CMK (cell line): ENCODE measurements around the gene TRIL.
A peak's percentile ranks its signal among the peaks of the same experiment; 100 is the strongest.

ENCODE experiments used
- DNase-seq: peaks from one replicate; pipeline ENCODE4 v3.0.0-alpha.2; 2010; ENCODE audit warnings: low read depth

The TRIL gene

DNA sequence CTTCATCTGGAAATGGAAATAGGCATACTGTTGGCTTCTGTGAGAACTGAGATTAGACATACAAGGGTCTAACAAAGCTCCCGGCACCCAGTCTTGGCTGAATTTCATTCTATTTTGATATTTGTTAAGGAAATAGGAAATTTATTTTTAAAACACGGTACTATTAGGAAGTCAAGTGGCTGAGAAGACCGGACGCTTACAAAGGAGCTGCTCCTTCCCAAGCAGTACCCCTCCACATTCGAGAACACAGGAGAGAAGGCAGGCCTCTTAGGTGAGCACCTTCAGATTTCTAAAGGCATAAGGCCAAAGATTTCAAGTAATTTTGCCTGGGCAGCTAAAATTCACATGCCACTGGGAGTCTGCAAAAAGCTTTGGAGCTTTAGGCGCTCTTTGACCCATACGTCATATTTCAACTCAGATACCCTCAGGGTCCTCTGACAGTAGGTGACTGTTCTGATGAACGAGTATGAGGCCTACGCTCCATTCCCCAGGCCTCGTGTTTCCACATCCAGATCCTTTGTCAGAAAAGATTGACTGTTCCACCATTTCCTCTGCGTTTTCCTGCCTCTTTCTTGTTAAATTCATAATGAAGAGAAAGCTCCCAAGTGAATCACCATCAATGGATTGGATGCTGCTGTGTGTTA lies 17.3 kb downstream of the TRIL start:
- DNase-seq, result no peak

- no peak for DNase-seq
Measured at GRCh38 chr7:28939844-28940544, 18.1 kb downstream of the TRIL start.

DNA sequence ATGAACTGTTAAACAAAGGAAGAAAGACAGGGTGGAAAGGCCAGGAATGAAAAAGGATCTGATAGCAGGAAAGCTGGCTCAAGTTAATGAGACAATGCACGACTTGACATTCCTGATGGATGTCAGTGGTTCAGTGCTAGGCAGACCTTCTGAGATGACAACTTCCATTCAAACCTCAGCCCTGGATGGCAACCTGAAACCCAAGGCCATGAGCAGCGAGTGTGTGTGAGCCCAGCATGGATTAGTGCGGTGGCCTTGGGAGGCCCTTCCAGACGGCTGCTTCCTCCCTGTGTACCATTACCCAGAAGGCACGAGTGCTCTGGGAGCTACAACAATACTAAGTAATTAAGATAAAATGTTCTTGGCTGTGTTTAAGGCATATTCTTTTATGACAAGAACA lies 18.8 kb downstream of the TRIL start:
- DNase-seq, result no peak

DNA sequence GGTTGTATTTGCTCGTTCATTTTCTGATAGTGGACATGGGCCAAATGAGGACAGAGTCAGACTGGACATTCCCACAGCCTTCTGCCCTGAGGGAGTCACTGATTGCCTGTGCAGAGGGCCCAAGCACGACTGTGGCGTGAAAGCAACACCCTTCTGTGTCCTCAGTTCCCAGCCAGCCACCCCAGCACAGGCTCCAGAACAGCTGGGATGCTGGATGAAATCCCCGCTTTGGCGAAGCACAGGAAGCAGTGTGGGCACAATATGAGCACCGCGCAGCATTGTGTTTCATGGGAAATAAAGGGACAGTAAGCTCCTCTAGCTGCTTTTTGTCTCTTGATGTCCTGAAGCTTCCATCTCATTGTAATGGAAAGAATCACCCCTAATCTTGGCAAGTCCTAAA lies 20.5 kb downstream of the TRIL start:
- DNase-seq, result no peak

DNA sequence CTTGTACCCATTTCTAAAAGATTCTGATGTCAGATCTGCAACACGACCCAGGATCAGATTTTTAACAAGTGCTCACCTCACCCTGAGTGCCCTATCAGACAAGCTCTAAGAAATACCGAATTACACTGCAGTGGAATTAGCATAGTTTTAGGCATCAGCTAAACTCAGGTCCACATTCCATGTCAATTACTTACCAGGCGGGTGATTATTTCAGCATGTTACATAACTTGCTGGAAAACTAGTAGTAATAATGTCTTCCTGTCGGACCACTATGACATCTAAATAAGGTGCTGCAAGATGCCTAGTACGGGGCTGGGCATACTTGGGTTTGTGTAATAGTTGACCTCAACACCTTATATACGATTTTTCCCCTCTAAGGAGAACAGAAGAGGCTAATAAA lies 21.0 kb downstream of the TRIL start:
- no peak for DNase-seq

DNA sequence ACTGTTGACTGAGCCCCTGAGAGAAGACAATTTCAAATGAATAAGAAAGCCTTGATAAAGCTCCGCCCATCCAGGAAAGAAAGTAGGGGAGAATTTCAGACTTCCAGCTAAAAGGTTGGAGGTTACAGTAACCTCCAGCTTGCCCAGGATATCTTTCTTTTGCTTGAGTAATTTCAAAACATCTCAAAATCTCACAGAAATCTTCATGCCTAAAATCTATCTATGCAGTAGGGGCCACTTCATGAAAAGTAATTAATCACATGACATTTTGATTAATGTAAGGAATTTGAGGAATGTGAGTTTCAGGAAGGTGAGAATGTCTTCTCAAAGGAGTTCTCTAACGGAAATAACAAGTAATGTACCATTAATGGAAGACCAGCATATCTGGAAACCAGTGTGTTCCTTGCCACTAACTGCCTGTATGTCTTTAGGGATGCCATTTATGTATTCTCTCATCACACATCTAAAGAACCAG lies 24.2 kb downstream of the TRIL start:
- no peak for DNase-seq

DNA sequence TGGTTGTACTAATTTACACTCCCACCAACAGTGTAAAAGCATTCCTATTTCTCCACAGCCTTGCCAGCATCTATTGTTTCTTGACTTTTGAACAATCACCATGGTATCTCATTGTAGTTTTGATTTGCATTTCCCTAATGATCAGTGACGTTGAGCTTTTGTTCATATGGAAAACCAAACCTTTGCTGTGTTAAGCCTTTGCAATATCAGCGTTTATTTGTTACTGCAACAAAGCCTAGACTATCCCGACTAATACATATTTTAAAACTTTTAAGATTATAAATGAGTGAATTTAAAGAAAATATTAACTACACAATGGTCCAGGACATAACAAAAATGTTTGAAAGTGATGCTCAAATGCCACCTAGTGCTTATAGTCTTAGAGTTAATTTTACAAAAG lies 26.6 kb downstream of the TRIL start:
- no peak for DNase-seq

GRCh38 chr7:28926871-28927597 lies 31.1 kb downstream of the TRIL start:
- DNase-seq, result peak; percentile 24

GRCh38 chr7:28922624-28923331 lies 35.4 kb downstream of the TRIL start:
- DNase-seq, result peak; percentile 44

GRCh38 chr7:28921822-28922221 lies 36.3 kb downstream of the TRIL start:
- peak; percentile 37 for DNase-seq

GRCh38 chr7:28920424-28920823 lies 37.7 kb downstream of the TRIL start:
- no peak for DNase-seq

DNA sequence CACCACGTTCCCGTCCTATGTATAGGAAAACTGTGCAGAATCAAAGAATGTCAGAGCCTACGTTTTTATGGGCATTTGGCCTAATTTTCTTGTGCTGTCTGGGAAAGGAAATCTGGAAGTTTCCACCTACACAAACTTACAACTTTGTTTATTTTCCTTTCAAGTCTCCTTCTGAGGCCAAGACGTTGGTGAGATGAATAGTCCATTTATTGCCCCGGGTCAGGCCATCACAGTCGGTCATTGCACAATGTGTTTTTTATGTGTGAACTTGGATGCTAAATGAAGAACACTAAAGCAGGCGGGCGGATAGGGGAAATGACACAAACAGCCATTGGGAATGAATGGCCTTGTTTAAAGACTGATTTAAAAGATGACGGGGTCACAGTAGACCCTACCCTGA lies 38.6 kb downstream of the TRIL start:
- no peak for DNase-seq

DNA sequence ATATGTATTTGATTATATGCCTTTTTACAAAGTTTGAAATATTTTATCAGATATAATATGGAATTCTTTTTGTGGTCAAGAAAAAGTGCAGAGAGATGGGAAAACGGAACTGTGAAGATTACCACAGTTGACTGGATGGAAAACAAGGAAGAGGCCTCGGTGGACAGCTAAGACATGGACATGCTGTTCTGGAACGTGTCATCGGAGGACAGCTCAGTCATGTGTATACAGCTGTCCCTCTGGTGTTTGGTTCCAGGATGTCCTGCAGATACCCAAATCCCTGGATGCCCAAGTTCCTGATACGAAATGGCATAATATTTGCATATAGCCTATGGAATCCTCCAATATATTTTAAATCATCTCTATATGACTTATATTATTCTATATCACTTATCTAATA lies 49.4 kb downstream of the TRIL start:
- DNase-seq, result no peak

GRCh38 chr7:28905464-28905863 lies 52.7 kb downstream of the TRIL start:
- DNase-seq, result no peak

DNA sequence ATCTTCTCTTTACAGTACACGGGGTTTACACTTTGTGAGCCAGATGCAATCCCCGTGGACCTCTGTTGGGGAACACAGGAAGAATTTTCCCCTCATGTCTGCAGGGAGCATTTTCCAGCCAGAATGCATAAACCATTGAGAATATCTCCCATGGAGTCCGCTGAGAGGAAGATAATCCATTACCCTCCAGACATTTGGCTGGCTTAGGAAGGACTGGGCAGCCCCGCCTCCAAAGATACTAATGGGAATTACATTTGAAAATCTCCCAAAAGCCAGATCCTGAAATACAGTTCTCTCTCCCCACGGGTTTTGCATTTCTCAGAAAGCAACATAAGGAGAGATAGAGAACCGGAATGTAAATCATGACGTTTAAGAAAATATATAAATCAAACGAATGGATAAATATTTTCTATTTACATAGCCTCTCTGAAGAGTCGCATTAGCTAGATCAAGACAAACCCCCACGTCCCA lies 53.5 kb downstream of the TRIL start:
- no peak for DNase-seq

DNA sequence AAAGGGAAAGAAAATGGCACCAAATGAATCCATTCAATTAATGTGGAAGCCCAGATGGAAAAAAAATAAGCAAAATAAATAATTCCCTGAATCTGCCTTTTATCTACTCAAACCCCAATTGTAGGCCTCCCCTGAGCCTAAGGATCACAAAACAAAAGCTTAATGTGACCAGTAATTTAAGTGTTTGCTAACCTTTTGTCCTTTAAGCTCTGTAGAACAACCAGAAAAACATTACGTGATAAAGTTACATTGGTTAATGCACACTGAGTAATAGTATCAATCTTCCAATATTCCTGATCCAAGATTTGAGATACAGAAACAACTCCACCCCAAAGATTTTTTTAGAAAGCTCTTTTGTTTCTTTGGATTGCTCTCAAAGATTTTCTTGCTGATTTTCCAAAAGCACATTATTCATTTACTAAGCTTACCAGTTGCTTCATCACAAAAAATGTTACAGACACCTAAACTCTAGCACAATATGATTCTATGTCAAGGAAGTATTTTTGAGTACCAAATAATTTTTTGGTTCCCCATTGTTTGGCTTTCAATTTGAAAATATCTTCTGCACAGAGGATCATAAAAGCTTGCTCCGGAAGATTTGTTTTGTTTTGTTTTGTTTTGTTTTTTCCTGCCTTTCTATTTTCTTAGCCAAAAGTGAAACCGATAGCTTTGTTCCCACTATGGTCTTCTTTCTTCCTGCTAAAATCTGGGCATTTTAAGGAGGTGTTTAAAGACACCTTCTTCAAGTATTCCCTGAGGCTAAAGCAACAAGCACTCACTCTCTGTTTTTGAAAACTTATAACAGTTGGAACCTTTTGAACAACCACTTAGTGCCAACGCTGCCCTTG lies 54.2 kb downstream of the TRIL start:
- DNase-seq, result no peak
